Epidermal melanocyte (primary cell): ENCODE results near the gene TMEM63A.

Source experiments
- DNase-seq: peaks from one replicate; pipeline ENCODE4 v3.0.0; 2011; ENCODE audit warnings: low spot score; ENCODE audit not compliant: insufficient read length

TMEM63A gene

DNA sequence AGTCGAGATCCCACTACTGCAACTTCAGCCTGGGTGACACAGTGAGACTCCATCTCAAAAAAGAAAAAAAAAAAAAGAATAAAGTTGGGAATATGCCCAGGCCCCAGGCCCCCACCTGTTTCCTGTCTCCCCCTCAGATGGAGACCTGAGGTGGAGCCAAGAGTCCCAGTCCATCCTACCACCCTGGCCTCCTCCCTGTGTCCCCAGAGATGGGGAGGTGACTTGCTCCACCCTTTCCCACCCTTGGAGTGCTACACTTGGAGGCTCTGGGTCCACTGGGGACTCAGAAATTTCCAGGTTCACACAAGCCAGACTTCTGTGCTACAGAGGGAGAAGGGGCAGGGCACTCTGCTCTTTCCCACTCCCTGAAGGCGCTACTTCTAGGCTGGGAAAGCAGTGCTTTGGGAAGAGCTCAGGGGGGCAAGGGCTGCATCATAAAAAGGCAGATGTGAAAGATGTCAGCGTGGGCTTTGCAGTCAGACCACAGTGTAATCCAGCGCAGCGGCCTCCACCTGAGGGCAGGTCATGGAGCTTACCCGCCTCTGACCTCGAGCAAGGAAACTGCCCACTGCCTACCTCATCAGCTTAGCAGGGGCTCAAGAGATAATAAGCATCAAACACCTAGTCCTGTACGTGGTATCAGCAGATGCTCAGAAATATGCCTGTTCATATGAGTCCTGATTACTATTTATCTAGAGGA is 13.4 kb downstream of the TMEM63A start:
- DNase-seq = no peak

DNA sequence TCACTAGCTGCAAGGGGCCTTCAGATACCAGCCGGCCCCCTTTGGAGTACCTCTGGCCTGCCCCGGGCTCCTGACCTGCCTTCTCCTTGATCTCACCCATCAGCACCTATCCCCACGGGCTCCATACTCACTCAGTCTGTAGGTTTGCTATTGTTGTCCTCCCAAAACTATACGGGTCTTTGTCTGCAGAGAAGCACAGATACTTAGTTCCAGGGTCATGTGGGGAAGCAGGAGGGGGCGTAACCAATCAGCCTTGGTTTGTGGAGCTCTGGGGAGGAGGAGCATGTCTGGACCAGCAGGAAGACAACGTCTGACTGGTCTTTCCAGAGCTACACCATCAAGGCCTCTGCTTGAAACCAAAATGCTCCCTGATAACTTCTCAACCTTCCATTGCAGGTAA is 15.2 kb downstream of the TMEM63A start:
- no peak for DNase-seq

DNA sequence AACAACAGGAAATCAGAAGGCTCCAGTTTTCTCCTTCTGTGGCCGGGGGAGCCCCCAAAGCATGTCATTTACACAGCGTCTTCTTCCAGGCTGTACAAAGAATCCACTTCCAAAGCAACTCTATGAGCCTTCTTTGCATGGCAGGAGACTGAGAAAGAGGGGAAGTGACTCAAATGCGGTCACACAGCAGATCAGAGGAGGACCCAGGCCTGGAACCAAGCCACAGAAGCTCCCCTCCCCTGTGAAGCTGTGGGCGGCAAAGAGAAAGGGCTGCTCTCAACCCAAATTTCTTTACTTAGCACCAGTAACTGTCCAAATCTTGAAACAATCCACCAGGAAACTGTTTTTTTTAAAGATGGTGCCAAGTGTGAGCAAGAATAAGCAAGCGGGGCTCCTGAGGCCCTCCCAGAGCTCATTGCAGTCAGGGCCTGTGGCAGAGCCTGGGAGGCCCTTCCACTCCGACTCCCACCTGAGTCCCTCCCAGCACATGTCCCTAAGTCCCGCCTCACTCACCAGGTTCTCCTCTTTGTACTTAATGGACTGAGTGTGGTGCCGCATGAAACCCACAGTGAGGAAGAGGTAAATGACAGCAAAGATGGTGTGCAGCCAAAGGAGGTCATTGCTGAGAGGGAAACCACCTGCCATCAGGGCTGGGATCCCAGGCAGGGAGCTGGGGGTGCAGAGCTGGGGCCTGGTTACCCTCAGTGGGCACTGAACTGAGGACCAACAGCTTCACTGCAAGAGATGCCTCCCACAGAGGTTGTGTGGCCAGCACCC is 15.9 kb downstream of the TMEM63A start:
- DNase-seq = no peak

DNA sequence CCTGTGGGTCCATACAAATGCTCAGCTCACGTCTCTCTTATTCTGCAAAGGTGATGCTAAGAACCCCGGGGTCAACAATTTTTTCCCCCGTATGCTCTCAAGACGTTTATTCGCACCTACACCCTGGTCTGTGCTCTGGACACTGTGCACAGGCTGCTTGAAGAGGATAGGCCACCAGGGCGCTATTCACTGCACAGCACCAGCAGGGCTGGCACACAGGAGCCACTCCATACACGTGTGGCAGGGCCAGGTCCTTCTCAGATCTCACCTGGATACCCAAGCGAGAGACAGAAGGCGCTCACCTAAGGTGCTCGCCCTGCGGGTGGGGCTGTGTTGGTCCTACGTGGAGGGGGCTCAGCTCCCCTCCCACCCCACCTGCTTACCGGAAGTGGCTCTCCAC is 16.7 kb downstream of the TMEM63A start:
- DNase-seq = no peak

DNA sequence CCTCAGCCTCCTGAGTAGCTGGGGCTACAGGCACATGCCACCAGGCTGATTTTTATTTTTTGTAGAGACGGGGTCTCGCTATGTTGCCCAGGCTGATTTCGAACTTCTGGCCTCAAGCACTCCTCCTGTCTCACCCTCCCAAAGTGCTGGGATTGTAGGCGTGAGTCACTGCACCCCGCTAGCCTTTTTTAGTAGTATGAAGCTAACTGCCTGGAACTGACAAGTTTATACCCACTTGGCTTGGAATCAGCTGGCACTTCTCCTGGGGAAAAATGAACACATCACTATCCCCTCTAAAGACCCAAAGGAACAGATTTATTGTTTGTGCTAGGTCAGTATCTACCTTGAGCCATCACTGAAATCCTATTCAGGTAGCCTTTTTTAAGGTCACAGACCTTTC is 19.0 kb downstream of the TMEM63A start:
- no peak for DNase-seq

DNA sequence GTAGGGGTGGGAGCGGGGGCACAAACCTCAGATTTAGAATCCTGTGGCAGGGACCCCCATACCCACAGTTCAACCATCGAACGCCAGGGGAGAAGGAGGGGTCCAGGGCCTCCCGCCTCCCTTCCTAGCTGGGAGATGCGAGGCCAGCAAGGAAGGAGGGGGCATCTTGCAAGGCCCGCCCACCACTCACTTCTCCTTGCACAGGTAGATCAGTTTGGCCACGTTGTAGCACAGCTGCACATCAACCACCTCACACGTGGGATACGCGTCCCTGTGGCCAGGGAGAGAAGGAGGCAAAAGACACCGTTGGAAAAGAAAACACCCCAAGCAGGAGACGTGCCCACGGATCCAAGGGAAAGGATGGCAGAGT is 19.6 kb downstream of the TMEM63A start:
- DNase-seq = no peak

DNA sequence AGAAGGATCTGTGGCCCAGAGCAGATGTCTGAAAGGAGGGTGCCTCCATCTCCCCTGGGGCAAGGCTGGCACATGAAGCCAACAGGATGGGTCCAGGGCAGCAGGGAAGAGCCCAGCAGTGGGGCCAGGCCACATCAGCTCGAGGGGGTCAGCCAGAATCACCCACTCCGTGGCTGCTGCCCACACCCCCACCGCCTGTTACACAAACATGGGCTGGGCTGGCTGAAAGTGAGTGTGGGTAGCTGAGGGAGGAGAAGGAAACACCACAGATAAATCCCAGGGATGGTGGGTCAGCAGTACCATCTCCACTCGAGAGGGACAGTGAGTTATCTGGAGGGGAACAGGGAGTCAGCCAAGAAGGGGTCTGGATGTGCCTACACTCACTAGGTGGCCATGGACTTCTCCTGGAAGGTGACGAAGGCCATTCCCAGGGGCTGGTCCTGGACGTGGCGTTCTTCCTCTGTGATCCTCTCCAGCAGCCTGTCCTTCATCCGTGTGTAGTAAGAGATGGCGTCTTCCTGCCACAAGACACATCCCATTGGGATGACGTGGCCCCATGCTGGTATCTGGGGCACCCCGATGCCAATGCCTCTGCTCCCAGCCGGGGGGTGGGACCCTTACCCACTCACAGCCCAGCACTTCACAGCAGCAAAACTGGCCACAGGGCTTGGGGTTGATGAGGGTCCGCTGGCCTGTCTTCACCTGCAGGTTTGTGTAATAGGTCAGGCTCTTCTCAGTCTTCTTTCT is 20.2 kb downstream of the TMEM63A start:
- DNase-seq = no peak

DNA sequence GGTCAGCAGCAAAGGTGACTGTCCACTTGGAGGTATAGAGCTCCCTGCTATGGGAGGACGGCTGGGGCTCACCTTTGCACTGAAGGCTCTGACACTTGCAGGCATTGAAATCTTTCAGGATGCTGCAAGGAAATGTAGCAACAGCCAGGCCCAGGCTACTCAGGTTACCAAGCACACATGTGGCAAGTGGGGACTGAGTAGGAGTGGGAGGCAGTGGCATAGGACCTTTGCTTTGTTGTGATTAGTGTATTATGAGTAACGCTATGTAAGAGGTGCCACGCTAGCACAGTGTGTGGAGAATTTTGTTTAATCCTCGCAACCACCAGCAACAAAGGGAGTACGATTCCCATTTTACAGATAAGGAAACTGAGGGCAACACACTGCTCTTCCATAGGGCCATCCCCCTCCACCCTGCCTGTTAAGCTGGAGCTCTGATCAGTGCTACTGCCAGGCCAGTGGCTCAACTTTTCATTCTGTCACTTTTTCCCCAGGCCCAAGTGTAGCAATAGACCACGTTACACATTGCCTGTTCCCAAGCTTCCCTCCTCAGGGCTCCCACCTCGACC is 21.2 kb downstream of the TMEM63A start:
- no peak for DNase-seq

DNA sequence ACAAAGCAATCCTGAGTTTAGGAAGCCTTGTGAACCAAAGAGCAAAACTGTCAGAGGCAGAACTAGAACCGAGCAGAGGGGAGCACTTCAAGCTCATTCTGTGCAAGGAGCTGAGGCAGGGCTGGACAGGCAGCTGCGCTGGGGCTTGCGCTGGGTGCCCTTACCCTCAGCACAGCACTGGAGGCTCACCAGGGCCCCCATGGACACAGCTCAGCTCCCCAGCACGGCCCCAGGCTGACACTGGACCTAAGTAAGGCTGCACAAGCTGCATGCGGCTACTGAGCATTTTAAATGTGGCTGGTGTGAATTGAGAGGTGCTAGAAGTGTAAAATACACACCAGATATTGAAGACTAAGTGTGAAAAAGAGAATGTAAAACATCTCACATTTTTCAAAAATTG is 22.1 kb downstream of the TMEM63A start:
- no peak for DNase-seq

DNA sequence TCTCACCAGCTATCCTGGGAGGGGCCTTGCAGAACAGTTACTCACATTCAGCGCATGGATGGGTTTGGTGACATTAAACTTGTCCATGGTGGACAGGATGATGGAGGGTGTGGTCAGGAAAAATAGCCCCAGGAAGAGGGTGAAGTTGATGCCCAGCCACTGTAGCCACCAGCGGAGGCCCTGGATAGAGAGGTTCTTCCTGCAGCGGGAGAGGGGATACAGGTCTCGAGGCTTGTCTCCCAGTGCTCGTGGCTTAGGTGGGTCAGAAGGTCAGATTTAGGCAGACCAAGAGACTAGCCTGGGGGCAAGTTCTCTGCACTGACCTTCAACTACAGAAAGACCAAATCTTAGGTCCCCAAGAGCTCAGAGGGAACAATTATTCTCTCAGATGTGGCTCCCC is 23.0 kb downstream of the TMEM63A start:
- DNase-seq = no peak

DNA sequence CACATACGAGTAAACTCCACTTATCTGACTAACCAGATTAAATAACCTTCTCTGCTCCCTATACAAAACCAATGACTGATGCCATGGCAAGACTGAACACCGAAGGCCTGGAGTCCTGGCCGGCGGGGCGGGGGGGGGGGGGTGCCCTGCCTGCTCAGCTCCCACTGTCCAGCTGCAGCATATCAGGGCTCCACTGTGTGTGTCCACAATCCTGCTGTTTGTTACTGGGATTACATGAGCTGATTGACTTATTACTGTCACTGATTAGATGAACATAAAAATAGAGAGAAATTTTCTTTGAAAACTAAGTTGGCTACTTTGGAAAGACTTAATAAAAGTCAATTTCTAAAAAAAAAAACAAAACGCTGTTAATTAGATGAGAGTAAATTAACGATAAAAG is 24.9 kb downstream of the TMEM63A start:
- no peak for DNase-seq

DNA sequence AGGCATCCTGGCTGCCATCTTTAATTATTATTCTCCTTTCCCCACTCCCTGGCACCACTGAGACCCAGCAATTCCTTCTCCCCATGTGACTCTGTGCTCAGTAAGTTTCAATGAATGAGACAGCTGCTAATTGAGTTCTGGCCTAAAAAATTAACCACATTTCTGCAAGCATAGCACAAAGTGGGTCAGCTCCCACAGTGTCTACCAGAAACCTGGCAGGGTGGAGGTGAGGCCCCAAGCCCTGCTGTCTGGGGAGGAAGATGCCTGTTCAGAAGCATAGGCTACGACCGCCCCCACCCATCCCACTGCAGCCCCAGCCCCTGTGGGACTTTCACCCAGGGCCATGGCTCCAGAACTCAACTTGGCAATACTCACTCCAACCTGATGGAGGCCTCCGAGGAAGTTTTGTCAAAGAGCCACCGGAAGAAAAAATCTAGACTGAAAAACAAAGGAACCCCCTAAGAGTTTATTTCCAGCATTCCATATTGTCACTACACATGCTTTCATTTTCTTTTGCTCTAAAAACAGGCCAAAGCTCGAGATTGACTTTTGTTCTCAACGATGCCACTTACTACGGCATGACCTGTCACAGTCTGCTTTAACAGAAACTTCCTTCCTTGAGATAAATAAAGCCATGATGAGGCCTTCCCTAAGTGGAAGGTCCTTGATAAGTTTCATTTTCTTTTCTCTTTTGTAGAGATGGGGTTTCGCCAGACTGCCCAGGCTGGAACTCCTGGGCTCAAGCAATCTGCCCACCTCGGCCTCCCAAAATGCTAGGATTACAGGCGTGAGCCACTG is 26.5 kb downstream of the TMEM63A start:
- DNase-seq = no peak

DNA sequence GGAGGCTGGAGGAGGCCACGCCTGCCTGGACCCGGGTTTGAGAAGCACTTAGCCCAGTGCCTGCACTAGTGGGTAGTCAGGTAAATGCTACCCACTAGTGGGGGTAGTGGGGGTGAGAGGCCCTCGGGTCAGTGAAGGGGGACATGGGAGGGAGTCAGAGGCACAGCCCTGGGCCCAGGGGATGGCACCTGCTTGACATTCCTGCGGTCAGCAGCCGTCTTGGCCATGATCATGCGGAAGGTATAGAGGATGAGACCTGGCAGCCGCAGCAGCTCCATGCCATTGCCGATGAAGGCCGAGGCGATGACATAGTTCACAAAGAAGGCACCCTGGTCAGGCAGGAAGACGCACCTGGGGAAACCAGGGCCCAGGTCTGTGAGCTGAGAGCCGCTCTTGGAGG is 28.7 kb downstream of the TMEM63A start:
- no peak for DNase-seq

DNA sequence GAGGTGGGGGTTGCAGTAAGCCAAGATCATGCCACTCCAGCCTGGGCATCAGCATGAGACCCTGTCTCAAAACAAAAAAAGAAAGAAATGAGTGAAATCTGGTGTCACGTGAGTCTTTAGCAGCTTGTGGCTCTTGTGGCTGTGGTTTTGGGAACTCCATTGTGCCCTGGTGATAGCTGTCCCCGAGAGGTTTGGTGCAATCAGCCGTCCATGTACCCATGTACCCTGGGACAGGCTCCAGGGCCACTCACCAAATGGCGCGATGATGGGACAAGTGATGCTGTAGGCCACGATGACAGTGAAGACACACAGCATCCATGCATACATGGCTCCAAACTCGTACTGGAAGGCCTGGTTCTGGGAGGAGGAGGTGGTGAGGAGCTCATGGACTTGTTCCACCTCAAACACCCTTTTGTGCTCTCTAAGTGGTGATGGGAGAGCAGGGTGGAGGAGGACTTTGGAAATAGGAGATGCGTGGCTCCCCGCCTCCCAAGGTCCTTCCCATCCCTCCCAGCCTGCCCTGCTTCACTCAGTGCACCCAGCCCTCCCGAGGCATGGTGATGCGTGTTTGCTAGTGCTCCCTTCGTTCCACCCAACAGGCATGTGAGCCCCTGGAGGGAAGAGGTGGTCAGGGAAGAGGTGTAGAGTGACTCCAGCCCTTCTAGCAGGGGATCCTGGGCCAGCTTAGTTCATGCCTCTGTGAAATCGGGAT is 29.6 kb downstream of the TMEM63A start:
- DNase-seq = no peak

DNA sequence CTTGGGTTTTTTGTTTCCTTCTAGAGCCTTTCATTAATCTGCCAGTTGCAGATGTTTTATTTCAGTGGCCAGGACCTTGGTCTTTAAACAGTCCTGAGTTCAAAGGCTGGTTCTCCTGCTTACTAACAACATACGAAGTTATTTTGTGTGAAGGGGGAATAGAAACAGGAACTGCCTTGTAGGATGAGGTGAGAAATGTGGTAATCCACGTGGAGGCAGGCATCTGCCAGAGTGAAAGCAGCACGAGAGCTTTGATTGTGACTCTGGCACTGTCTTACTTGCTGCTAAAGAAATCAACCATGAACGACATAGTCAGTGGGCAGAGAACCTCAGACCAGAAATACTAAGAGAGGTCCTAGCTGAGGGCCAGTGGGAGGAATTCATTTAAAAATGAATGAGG is 30.4 kb downstream of the TMEM63A start:
- no peak for DNase-seq

DNA sequence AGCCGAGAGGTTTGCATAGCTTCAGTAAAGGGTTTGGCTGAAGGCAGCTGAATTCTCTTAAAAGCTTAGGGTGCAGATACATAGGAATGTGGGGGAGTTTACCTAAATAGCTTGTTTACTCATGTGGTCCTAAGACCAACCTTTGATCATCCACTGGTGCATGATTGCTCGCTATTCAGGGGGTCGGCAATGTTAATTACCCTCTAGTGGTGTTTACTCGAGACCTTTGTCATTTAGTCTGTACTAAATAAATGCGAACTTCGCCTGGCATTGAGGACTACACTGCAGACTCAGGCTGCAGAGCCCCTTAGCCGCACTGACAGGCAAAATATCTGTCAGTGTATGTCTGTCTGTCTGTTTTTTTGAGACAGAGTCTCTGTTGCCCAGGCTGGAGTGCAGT is 31.8 kb downstream of the TMEM63A start:
- no peak for DNase-seq

DNA sequence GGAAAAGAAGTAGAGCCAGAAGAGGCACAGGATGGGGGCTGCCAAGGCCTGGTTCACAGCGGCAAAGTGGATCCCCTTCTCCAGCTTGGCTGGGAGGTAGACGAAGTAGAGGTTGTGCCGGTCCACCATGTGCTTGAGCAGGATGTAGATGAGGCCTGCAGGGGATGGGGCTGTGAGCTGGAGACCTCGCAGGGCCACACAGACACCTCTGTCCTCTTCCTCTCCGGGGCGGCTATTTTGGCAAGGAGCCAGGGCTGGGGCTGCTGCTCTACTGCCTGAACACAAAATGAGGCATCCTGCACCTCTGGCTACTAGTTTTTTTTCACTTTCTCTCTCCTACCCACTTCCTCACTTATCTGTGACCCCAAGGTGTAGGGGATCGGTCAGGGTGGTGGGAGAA is 32.3 kb downstream of the TMEM63A start:
- no peak for DNase-seq

DNA sequence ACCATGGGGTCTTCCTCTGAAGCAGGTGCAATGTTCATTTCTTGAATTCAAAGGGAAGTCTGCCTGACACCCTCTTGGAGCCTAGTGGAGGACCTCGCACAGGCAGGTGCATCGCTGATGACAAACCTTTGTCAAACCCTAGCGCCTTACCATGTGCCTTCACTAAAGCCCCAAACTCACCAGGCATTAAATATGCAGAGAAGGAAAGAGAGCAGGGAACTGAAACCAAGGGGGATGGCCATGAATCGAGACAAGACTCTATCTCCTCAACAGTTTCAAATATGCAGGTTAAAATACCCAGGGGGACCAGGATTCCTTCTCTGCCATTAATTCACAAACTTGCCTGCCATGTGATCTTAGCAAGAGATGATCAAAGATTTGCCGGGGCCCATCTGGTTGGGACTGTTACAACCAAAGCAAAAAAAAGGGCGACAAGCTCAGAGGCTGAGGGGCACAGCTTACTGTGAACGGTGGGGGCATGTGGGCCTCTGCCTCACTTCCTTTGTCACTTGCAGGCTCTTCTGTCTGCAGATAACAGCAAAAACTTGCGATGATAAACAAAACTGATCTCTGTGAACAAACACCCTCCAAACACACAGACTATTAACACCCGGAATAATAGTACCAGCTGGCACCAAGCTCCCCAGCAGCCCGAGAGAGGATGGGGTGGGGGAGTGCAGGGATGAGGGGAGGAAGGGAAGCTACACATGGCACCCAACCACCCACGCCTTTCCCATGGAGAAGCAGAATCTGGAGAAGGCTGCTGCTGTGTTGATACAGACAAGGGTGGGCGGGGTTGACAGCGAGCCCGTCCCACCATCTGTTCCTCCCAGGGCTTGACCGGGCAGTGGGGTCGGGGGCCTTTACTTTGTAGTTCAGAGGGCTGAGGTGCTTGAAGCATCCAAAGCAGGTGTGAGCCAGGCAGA is 33.9 kb downstream of the TMEM63A start:
- DNase-seq = no peak

DNA sequence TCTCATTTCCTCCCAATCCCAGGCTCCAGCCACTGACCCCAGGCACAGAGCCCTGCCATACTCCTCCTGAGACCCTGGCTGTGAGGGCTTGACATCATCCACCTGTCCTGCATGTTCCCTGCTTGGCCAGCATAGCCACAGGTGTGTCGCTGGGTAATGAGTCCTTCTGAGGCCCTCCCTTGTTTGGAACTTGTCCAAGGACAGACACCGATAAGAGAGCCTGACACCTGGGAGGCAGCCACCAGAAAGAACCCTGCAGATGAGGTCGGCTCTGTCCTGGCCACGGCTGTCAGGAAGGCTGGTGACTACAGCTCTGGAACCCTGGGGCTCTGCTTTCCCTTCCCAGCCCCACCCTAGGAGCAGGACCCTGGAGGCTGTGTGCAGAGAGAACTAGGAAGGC is 34.6 kb downstream of the TMEM63A start:
- DNase-seq = no peak
